ENCODE results near the gene PPP1R36.

DNA sequence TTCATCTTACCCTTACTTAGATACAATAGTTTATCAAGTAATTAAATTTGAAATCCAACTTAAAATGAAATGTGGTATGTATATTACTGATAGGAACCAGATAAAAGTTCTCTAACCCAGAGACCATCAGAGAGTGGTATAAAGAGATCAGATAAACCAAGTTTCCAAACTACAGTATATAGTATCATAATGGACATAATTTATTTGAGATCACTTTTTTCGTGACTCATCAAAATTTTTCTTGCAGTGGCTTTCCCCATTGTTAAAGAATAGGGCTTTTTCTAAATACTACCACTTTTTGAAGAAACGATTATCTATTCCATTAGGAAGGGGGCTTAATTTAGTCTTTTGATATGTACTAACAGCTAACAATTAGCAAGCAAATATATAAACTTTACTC, 24.4 kb upstream of the PPP1R36 start:
- TF ChIP-seq, protein P1, sequence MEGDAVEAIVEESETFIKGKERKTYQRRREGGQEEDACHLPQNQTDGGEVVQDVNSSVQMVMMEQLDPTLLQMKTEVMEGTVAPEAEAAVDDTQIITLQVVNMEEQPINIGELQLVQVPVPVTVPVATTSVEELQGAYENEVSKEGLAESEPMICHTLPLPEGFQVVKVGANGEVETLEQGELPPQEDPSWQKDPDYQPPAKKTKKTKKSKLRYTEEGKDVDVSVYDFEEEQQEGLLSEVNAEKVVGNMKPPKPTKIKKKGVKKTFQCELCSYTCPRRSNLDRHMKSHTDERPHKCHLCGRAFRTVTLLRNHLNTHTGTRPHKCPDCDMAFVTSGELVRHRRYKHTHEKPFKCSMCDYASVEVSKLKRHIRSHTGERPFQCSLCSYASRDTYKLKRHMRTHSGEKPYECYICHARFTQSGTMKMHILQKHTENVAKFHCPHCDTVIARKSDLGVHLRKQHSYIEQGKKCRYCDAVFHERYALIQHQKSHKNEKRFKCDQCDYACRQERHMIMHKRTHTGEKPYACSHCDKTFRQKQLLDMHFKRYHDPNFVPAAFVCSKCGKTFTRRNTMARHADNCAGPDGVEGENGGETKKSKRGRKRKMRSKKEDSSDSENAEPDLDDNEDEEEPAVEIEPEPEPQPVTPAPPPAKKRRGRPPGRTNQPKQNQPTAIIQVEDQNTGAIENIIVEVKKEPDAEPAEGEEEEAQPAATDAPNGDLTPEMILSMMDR (conservative IDR thresholded peaks at IDR 0.05; ENCODE audit: low read length): no peak
- no peak for TF ChIP-seq EZH2phosphoT487 (IDR thresholded peaks at IDR 0.05; ENCODE audit: borderline replicate concordance)
